ENCODE measurements around the gene RCBTB2. TPM values are rescaled to one million over a fixed set of nuclear protein-coding genes. Genes with fewer than 3 reads are reported as not detected.

The RCBTB2 gene
- total RNA-seq, 4 donors from 2014 or later, result 7.0 to 10.6 (median 8.5) TPM

GRCh38 chr13:48535766-48536165 lies 2.9 kb upstream of the RCBTB2 start:
- no peak for DNase-seq (ENCODE audit: low spot score in 2 of 2)
- WGBS, 2 donors, result 85 to 87% methylated on average over 2 of the region's 2 CpGs

DNA sequence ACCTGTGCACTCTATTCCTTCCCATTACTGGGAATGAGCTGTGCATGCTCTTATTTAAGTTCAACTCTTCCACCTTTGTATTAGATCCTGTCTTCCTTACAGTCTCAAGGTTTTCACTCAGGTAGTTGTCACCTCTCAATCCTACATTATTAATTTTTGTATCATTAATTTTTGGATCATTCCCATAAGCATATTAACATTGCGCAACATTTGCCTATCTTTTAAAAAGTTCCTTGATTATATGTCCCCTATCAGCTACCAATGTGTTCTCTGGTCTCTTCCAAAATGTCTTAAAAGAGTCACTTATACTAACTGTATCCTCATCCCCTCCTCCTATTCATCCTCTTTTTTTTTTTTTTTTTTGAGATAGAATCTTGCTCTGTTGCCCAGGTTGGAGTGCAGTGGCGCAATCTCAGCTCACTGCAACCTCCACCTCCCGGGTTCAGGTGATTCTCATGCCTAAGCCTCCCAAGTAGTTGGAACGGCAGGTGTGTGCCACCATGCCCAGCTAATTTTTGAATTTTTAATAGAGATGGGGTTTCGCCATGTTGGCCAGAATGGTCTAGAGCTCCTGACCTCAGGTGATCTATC lies 2.1 kb upstream of the RCBTB2 start:
- Histone ChIP-seq H3K36me3 (no peaks in the 10 kb centered on the region), H3K27me3 (no peaks in the 10 kb centered on the region), H3K4me1 (peaks cover 0 to 23% (median 11%) of the 10 kb centered on the region in 4 donors), H3K9me3 (peaks cover 0 to 2% (median 0%) of the 10 kb centered on the region in 4 donors), H3K4me3 (no peak overlapping the region), H3K27ac (no peak overlapping the region)
- no peak for TF ChIP-seq EP300 (IDR thresholded peaks at IDR 0.05)
- no peak for TF ChIP-seq POLR2A (IDR thresholded peaks at IDR 0.05)
- TF ChIP-seq CTCF (IDR thresholded peaks at IDR 0.05), result no peak
- 96 to 98% methylated on average over 5 of the region's 5 CpGs for WGBS, 2 donors
- DNase-seq (ENCODE audit: low spot score in 2 of 2), result no peak

More at GRCh38 chr13:48535766-48536165, 2.9 kb upstream of the RCBTB2 start:
- Histone ChIP-seq H3K27ac (no peak overlapping the region), H3K4me1 (peaks cover 0 to 18% (median 11%) of the 10 kb centered on the region in 4 donors), H3K36me3 (no peaks in the 10 kb centered on the region), H3K27me3 (no peaks in the 10 kb centered on the region), H3K9me3 (peaks cover 0 to 2% (median 0%) of the 10 kb centered on the region in 4 donors), H3K4me3 (no peak overlapping the region)
- TF ChIP-seq CTCF (IDR thresholded peaks at IDR 0.05) (no peak), EP300 (IDR thresholded peaks at IDR 0.05) (peak in 1 of 2 donors; percentile 45), POLR2A (IDR thresholded peaks at IDR 0.05) (no peak)

- Histone ChIP-seq H3K4me1 (peaks cover 0 to 23% (median 11%) of the 10 kb centered on the region in 4 donors), H3K36me3 (no peaks in the 10 kb centered on the region), H3K27me3 (no peaks in the 10 kb centered on the region), H3K4me3 (no peak overlapping the region), H3K27ac (peak overlapping the region in 3 of 4 donors; percentile 97 to 99 (median 98)), H3K9me3 (peaks cover 0 to 2% (median 0%) of the 10 kb centered on the region in 4 donors)
- DNase-seq (ENCODE audit: low spot score in 2 of 2), result no peak
- no peak for TF ChIP-seq CTCF (IDR thresholded peaks at IDR 0.05)
- no peak for TF ChIP-seq EP300 (IDR thresholded peaks at IDR 0.05)
- no peak for TF ChIP-seq POLR2A (IDR thresholded peaks at IDR 0.05)
- 74 to 75% methylated on average over 9 of the region's 9 CpGs for WGBS, 2 donors
Observed at GRCh38 chr13:48533961-48534600, 1.2 kb upstream of the RCBTB2 start.

DNA sequence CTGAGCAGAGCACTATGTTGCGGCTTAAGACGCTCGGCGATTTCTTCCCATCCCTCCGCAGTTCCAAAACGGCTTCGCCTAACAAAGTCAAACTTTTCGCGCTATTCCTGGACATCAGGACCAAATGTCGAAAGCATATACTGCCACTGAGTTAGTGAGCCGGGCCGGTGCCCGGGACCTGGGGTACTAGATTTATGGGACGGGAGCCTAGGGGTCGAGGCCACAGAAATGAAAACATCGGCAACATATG lies 699 bp downstream of the RCBTB2 start:
- peak overlapping the region; percentile 63 to 88 (median 75) for H3K4me3 ChIP-seq
- peak in 1 of 2 donors; percentile 39 for DNase-seq (ENCODE audit: low spot score in 2 of 2)
- peaks cover 0 to 34% (median 11%) of the 10 kb centered on the region in 4 donors for H3K4me1 ChIP-seq
- 0 to 1% methylated on average over 16 of the region's 16 CpGs for WGBS, 2 donors
- H3K36me3 ChIP-seq, result no peaks in the 10 kb centered on the region
- H3K27me3 ChIP-seq, result no peaks in the 10 kb centered on the region
- peaks cover 0 to 2% (median 0%) of the 10 kb centered on the region in 4 donors for H3K9me3 ChIP-seq
- H3K27ac ChIP-seq, result peak overlapping the region; percentile 97 to 99 (median 98)
- TF ChIP-seq CTCF (IDR thresholded peaks at IDR 0.05), result no peak
- TF ChIP-seq EP300 (IDR thresholded peaks at IDR 0.05), result no peak
- TF ChIP-seq POLR2A (IDR thresholded peaks at IDR 0.05), result no peak
